OCI-LY3 (cell line): ENCODE results near the gene PLAC8.
"Not testable (repeated sequence)": the region's sequence is repeated elsewhere in the genome, so short reads cannot be mapped to it uniquely, and the experiment has no call there.

Experiments
- H2AFZ ChIP-seq: fragments of 200-600, 300-600 bp; shearing (Covaris generic); 2 replicates; pipeline ENCODE4 v1.6.0; 2014; ENCODE audit warnings: antibody characterized with exemption, low read depth, low read length
- H3K27ac ChIP-seq: fragments of 200-600, 300-600 bp; sonication (generic); 2 replicates; pipeline ENCODE4 v1.5.1; 2014; ENCODE audit warnings: mild to moderate bottlenecking, low read length, moderate library complexity, mixed read lengths
- H3K27me3 ChIP-seq: fragments of 200-600, 300-600 bp; sonication (generic); 2 replicates; pipeline ENCODE4 v1.6.1; 2014; ENCODE audit warnings: low read depth, low read length, mixed read lengths
- H3K36me3 ChIP-seq: fragments of 200-600, 300-600 bp; sonication (generic); replicated peaks from 2 replicates; pipeline ENCODE3; 2014; ENCODE audit warnings: low read depth, low read length, mixed read lengths
- H3K4me1 ChIP-seq: fragments of 300-600, 200-600 bp; sonication (generic); 2 replicates; pipeline ENCODE4 v1.6.1; 2014; ENCODE audit warnings: low read length, mixed read lengths
- H3K4me2 ChIP-seq: fragments of 200-600, 300-600 bp; sonication (generic); 2 replicates; pipeline ENCODE4 v1.6.1; 2014; ENCODE audit warnings: low read length, mixed read lengths
- H3K4me3 ChIP-seq: fragments of 300-600, 200-600 bp; sonication (generic); 2 replicates; pipeline ENCODE4 v1.5.1; 2014; ENCODE audit warnings: antibody characterized with exemption, mild to moderate bottlenecking, low read length, moderate library complexity
- H3K79me2 ChIP-seq: fragments of 300-600, 200-600 bp; shearing (Covaris generic); 2 replicates; pipeline ENCODE4 v1.6.1; 2014; ENCODE audit warnings: mild to moderate bottlenecking, low read length, mixed read lengths
- H3K9ac ChIP-seq: fragments of 300-600, 200-600 bp; shearing (Covaris generic); 2 replicates; pipeline ENCODE4 v1.6.0; 2014; ENCODE audit warnings: mild to moderate bottlenecking, low read length, moderate library complexity
- H3K9me3 ChIP-seq: fragments of 200-600, 300-600 bp; shearing (Covaris generic); 2 replicates; pipeline ENCODE4 v1.6.1; 2014; ENCODE audit warnings: low read length, mixed read lengths; ENCODE audit not compliant: insufficient read depth
- H4K20me1 ChIP-seq: fragments of 200-600, 300-600 bp; sonication (generic); 2 replicates; pipeline ENCODE4 v1.6.1; 2016; ENCODE audit warnings: low read length, mixed read lengths; ENCODE audit not compliant: insufficient read depth
- EZH2phosphoT487 ChIP-seq: fragments of 200-600 bp; shearing (Covaris generic); IDR thresholded peaks from 2 replicates; pipeline ENCODE4 v1.6.1; 2018; ENCODE audit warnings: antibody characterized with exemption, mixed run types, low read depth
- TF ChIP-seq, protein P1 (sequence below): fragments of 200-600, 300-600 bp; sonication (generic); IDR thresholded peaks from 2 replicates; pipeline ENCODE4 v1.5.1; 2014; ENCODE audit warnings: antibody characterized with exemption, low read length, low read depth

Gene PLAC8

GRCh38 chr4:83112678-83113428 is 1.7 kb downstream of the PLAC8 start:
- TF ChIP-seq, protein P1, sequence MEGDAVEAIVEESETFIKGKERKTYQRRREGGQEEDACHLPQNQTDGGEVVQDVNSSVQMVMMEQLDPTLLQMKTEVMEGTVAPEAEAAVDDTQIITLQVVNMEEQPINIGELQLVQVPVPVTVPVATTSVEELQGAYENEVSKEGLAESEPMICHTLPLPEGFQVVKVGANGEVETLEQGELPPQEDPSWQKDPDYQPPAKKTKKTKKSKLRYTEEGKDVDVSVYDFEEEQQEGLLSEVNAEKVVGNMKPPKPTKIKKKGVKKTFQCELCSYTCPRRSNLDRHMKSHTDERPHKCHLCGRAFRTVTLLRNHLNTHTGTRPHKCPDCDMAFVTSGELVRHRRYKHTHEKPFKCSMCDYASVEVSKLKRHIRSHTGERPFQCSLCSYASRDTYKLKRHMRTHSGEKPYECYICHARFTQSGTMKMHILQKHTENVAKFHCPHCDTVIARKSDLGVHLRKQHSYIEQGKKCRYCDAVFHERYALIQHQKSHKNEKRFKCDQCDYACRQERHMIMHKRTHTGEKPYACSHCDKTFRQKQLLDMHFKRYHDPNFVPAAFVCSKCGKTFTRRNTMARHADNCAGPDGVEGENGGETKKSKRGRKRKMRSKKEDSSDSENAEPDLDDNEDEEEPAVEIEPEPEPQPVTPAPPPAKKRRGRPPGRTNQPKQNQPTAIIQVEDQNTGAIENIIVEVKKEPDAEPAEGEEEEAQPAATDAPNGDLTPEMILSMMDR, result no peak
- no peak for TF ChIP-seq EZH2phosphoT487
- Histone ChIP-seq H3K9me3 (no peaks in the 10 kb centered on the region), H3K9ac (peak overlapping the region; percentile 2; the same call in 1 of the 2 replicates), H2AFZ (peak overlapping the region; percentile 24; the same call in 1 of the 2 replicates), H3K36me3 (no peaks in the 10 kb centered on the region), H3K4me3 (0 out of 2 replicates have a peak overlapping the region, but pooled peaks have one; percentile 2), H4K20me1 (no peaks in the 10 kb centered on the region), H3K27me3 (no peaks in the 10 kb centered on the region), H3K27ac (peak overlapping the region; percentile 24; the same call in 1 of the 2 replicates), H3K4me2 (peak overlapping the region; percentile 46), H3K79me2 (no peaks in the 10 kb centered on the region), H3K4me1 (peaks cover 43% of the 10 kb centered on the region)

DNA sequence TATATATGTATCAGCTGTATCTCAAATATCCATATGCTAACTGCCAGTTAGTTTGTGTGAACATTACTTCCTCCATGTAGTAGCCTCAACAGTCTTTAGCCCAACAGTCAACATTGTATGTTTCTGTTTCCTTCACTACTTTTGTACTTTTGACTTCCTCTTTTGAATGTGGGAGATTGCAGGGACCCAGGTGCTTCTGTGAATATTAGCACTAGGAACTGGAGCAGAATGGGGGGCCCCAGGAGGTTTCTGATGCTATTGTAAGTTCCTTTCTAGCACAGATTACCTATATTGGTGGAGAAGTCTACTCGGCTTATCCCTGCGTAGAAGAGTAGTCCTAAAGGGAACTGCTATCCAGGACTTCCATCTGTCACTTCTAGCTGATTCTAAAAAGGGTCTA is 2.3 kb downstream of the PLAC8 start:
- H3K4me1 ChIP-seq, result peaks cover 43% of the 10 kb centered on the region
- peak overlapping the region; percentile 2; the same call in 1 of the 2 replicates for H3K9ac ChIP-seq
- H4K20me1 ChIP-seq, result no peaks in the 10 kb centered on the region

GRCh38 chr4:83111751-83112141 is 2.8 kb downstream of the PLAC8 start:
- H4K20me1 ChIP-seq, H3K27me3 ChIP-seq, H3K79me2 ChIP-seq, H3K9me3 ChIP-seq, H3K27ac ChIP-seq, H3K4me3 ChIP-seq, H3K9ac ChIP-seq, H3K36me3 ChIP-seq, H2AFZ ChIP-seq: not testable (repeated sequence)
- H3K4me1 ChIP-seq, result peaks cover 43% of the 10 kb centered on the region
- peak overlapping the region; percentile 19; the same call in 1 of the 2 replicates for H3K4me2 ChIP-seq

More for the DNA sequence above, 2.3 kb downstream of the PLAC8 start:
- H3K36me3 ChIP-seq, result no peaks in the 10 kb centered on the region
- H3K4me3 ChIP-seq, result 0 out of 2 replicates have a peak overlapping the region, but pooled peaks have one; percentile 2
- TF ChIP-seq EZH2phosphoT487, result no peak
- TF ChIP-seq, protein P1, result no peak
- no peaks in the 10 kb centered on the region for H3K27me3 ChIP-seq
- 0 out of 2 replicates have a peak overlapping the region, but pooled peaks have one; percentile 24 for H2AFZ ChIP-seq
- no peaks in the 10 kb centered on the region for H3K9me3 ChIP-seq
- peak overlapping the region; percentile 46 for H3K4me2 ChIP-seq
- H3K79me2 ChIP-seq, result no peaks in the 10 kb centered on the region
- peak overlapping the region; percentile 24; the same call in 1 of the 2 replicates for H3K27ac ChIP-seq

GRCh38 chr4:83110970-83111750 is 3.4 kb downstream of the PLAC8 start:
- Histone ChIP-seq H3K9ac (no peak overlapping the region; the same call in 1 of the 2 replicates), H3K27me3 (no peaks in the 10 kb centered on the region), H2AFZ (peak overlapping the region; percentile 82), H3K79me2 (no peaks in the 10 kb centered on the region), H4K20me1 (no peaks in the 10 kb centered on the region), H3K4me3 (peak overlapping the region; percentile 79; the same call in 1 of the 2 replicates), H3K4me2 (peak overlapping the region; percentile 91), H3K4me1 (peaks cover 43% of the 10 kb centered on the region), H3K27ac (peak overlapping the region; percentile 70), H3K36me3 (no peaks in the 10 kb centered on the region), H3K9me3 (no peaks in the 10 kb centered on the region)
- no peak for TF ChIP-seq EZH2phosphoT487
- TF ChIP-seq, protein P1, result no peak
